Colon (tissue), 2 donors: ENCODE measurements around the gene ARL8B.
"Not testable (repeated sequence)": the region's sequence is repeated elsewhere in the genome, so short reads cannot be mapped to it uniquely, and the experiment has no call there.

ENCODE experiments used
- FAIRE-seq: peaks from 2 replicates; lab custom pipeline; 2012; peaks lifted over from hg19 to GRCh38; lab: Jason Lieb, UNC
- donor health status: control.
- donor health status: control.

ARL8B gene

DNA sequence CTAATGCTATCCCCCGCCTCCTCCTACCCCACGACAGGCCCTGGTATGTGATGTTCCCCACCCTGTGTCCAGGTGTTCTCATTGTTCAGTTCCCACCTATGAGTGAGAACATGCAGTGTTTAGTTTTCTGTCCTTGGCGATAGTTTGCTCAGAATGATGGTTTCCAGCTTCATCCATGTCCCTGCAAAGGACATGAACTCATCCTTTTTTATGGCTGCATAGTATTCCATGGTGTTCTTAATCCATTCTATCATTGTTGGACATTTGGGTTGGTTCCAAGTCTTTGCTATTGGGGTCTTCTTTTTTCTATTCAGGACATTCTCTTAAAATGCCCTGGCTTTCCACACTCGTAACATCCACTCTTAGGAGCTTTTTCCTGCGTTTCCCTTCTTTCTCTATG, 25.1 kb downstream of the ARL8B start:
- not testable (repeated sequence) for FAIRE-seq

DNA sequence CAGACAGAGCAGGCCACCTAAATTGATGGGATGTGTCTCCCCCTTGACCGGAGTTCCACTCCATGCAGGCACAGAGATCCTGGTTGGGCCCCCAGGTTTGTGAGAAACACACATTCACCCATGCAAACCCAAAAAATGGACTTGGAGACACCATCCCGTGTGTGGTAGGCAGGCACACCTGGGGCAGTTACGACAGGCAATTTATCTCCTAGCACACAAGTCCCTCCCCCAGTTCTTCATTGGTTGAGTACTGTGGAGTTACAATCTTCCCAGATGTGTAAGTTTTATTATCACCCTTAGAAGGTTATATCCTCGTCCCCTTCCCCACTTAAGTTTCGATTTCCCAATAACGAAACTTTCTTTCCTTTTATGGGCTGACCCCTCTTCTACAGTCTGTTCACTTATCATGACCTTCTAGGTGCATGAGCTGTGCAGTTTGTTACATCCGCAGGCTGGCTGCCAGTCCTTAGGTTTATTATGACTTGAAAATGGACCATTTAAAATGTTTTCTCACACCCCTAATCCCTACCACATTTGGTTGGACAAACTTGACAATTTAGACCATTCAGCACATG, 27.3 kb downstream of the ARL8B start:
- no peak for FAIRE-seq

DNA sequence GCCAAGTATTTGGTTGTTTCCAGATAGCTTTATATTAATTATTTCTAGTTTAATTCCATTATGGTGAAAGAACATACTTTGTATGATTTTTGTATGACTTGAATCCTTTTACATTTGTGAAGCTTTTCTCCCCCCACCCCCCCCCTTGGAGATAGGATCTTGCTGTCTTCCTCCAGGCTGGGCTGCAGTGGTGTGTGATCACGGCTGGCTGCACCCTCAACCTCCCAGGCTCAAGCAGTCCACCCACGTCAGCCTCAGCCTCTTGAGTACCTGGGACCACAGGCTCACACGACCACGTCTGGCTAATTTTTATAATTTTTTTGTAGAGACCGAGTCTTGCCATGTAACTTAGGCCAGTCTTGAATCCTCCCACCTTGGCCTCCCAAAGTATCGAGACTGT, 29.5 kb downstream of the ARL8B start:
- no peak for FAIRE-seq

DNA sequence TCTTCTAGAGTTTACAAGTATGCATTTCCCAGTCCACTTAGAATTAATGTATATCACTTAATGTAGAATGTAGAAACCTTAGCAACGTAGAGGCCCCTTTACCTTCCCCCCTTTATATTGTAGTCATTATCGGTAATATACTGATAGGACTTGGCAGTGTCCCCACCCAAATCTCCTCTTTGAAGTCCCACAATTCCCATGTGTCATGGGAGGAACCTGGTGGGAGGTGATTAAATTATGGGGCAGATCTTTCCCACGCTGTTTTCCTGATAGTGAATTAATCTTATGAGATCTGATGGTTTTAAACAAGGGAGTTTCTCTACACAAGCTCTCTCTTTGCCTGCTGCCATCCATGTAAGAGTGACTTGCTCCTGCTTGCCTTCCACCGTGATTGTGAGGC, 31.0 kb downstream of the ARL8B start:
- FAIRE-seq: no peak

DNA sequence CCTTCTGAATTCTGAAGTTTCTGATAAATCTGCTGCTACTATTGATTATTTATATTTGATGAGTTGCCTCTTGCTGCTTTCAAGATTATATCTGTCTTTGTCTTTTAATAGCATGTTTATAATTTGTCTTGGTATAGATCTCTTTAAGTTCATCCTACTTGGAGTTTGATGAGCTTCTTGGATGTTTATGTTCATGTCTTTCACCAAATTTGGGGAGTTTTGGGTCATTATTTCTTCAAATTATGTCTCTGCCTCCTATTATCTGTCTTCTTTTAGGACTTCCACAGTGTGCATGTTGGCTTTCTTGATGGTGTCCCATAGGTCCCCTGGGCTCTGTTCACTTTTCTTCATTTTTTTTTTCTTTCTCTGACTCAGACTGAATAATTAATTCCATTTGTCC, 33.1 kb downstream of the ARL8B start:
- no peak for FAIRE-seq

DNA sequence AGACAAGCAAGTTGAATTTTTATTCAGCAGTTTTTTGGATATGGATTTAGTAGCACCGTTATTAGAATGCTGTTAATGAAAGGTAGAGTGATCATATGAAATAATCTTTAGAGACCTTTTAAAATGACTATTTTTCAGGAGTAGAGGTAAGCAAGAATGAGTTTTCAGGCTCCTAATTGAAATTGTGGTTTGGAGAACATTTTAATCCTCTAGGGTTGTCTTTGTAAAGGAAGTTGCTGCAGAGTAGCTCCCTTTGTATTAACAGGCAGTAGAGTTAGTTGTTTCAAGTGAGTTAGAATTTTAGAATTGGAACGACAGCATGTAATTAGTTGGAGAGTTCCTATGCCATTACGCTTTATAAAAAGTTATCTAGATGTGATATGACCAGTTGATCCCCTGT, 38.2 kb downstream of the ARL8B start:
- FAIRE-seq: no peak

DNA sequence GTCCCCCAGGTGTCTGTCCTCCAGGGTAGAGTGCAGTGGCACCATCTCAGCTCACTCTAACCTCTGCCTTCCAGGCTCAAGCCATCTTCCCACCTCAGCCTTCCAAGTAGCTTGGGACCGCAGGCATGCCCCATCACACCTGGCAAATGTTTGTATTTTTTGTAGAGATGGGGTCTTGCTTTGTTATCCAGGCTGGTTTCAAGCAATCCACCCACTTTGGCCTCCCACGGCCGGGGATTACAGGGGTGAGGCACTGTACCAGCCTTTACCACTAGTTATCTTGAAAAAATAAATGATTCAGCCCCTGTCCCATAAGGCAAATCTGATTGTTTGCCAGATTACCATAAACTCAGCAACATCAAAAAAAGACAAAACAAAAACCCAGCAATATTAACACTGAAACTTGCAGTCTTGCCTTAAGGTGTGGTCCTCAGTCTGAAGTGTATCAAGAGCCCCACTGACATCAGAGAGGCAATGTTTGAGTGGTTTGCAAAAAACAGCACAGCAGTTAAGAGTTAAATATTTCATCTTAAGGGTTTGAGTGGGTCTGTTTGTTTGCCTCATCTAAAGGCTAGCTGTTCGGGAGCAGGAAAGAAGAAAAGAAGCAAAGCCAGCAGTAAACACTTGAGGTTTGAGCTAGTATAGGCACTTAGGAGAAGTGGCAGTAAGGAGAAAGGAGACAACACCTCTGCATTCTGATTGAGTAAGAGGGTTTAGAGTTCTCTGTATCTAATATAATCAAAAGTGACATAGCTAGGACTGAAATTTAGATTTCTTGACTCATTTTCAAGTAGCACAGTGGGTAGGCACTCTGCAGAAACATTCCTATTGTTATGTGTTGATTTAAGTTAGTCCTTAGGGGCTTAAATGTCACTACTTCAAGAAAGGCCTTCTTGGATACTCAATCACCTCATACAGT, 39.1 kb downstream of the ARL8B start:
- no peak for FAIRE-seq

DNA sequence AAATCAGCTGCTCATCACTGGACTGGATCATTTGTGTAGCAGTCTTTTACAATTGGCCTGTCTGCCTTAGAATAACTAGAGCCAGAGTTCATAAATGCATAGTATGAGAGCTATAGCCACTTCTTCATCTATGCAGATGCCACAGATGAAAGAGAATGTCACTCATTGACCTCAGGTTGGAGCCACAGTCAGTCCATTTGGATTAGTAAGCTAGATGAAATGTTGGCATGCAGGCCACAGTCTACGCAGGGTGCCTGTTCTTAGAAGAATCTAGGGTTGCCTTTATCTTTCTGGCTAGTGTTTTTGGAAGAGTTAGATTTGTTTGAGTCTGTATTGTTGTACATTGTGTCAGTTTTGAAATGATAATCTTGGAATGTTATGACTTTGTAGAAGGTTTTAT, 40.0 kb downstream of the ARL8B start:
- FAIRE-seq: no peak

DNA sequence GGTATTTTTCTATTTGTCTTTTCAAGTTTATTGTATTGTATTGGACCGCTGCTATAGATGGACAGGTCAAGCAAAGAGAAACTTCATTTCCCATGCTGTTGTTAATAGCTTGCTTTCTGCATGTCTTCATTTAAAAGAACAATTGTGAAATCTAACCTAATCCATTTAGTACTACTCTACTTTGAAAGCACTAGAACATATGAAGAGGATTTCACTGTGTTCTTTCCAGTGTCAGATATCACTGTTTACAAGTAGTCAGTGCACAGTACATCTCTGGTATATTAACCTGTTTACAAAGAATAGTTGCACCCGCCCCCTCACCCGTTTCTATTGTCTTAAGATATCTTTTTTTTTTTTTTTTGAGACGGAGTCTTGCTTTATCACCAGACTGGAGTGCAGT, 43.6 kb downstream of the ARL8B start:
- no peak for FAIRE-seq

DNA sequence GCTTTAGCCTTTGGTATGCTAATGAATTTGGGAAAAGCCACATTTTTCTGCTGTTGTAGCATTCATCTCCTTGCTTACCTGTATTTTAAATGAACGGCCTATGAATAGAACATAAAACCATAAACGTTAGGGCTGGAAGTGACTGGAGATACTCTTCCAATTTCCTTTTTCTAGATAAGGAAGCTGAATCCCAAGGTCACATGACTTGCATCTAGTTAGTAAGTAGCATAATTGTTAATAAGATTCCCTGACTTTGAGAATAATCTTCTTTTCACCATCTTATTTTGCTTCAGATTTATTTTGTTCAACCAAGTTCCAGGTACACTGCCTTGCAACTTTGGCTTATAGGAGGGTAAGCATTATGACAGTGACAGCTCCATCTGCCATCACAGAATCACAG, 44.8 kb downstream of the ARL8B start:
- FAIRE-seq: no peak

DNA sequence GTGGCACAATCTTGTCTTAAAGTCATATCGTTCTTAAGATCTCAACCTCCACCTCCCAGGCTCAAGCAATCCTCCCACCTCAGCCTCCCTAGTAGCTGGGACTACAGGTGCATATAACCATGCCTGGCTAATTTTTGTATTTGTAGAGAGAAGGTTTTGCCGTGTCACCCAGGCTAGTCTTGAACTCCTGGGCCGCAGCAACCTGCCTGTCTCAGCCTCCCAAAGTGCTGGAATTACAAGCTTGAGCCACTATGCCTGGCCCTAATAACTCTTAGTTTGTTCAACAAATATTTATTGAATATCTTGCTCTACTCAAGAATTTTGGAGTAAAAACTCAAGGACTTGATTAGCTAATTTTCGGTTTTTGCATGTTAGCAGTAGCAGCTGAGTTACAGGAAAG, 46.0 kb downstream of the ARL8B start:
- FAIRE-seq: no peak

DNA sequence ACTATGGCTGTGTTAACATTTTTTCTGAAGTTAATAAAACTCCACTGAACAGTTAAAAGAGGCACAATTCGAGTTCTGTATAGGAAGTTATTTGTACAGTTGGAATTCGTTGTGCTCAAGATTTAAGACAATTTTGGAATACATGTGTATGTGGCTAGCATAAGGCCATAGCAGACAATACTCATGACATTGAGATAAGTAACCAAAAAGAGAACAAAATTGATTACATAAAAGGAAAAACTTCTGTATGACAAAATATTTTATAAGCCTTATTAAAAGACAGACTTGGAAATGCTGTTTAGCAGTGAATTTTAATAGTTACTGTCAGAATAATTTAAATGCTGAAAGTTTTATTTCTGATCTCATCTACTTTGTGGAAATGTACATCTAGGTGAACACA, 47.7 kb downstream of the ARL8B start:
- FAIRE-seq: no peak

DNA sequence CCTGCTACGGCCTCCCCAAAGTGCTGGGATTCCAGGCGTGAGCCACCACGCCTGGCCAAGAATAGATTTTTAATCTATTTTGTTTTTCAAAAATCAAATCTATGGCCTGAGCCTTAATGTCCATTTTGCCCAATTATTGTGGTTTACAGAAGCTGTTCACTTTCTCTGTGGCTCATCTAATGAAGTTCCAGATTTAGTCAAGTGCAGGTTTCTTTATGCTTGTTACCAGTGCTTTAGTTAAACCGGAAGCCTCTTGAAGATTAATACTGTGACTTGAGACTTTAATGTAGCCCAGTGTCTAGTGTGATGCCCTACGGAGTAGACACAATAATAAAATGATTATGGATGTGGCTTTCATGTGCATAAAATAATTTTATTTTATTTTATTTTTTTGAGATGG, 48.9 kb downstream of the ARL8B start:
- no peak for FAIRE-seq

DNA sequence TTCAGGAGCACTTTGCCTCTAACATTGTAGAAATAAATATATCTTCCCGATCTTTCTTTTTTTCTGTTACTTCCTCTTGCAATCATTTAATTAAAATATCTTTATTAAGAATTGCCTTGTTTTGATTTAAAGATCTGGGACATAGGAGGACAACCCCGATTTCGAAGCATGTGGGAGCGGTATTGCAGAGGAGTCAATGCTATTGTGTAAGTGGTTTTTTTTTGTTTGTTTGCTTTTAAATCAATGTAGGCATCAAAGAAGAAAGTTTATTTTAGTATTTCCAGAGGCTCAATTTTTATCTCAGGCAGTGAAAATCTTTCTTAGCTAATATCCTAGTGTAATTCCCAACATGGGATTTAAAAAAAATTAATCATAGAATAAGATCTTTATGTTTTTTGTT, 49.9 kb downstream of the ARL8B start:
- FAIRE-seq: no peak

DNA sequence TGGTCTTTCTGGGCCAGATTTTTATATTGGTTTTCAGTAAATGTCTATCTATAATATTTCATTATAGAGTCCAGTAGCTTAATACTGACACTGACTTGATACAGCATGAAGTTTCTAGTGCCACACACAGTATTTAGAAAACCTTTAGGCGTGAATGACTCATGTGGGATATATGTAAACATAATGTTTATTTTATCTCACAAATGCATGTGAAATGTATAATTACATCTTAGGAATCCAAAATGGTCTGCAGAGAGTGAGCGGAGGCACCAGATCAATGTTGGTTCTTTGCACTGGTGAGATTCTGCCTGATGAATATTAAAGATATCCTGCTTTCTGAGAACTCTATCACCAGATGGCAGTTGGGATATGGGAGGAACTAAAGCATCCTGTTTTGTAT, 56.9 kb downstream of the ARL8B start:
- FAIRE-seq: not testable (repeated sequence)

DNA sequence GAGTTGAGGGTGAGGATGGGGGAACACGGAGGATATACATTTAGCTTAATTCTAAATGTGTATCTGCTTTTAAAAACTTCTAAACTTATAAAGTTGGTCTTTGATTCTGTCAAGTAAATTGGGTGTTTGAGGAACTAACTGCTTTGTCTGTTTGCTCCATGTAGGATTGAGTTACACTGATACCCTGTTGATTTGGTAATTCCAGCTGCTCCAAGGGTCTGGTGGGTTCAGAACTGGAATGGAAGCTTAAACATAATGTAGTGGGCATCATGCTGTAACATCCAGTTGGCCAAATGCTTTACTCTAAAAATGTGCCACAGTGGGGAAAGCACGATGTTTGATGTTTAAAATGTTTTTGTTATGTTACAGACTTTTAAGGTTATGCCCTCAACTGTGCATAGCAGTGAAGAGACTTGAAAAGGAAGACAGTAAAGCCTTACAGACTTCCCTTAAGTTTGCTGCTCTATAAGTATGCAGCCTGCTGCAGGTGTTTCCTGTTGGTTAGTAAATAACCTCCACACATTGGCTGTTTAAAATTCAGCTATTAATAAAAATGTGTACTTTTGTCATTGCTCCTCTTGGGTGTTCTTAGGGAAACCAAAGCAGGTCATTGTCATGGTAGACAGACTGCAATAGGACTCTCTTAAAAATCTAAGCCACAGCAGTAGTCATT, 59.5 kb downstream of the ARL8B start:
- FAIRE-seq: no peak

DNA sequence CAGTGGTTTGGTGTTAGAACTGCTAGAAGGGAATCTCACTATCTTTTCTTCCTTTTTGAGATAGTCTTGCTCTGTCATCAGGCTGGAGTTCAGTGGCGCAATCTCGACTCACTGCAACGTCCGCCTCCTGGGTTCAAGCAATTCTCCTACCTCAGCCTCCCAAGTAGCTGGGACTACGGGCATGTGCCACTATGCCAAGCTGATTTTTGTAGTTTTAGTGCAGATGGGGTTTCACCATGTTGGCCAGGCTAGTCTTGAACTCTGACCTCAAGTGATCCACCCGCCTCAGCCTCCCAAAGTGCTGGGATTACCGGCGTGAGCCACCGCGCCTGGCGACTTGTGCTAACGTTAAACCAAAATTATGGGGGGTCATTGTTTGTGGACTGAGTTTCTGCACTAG, 61.6 kb downstream of the ARL8B start:
- FAIRE-seq: not testable (repeated sequence)

DNA sequence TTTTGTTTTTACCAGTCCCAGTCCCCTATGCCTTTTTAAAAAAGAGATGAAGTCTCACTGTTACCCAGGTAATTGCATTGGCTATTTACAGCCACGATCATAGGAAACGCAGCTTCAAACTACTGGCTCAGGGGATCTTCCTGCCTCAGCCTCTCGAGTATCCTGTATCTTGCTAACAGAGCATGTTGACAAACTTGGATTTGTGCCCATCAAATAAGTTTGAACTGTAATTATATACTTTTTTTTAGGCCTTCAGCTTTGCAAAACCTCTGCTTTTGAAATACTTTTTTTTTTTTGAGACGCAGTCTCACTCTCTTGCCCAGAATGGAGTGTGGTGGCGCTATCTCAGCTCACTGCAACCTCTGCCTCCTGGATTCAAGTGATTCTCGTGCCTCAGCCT, 62.4 kb downstream of the ARL8B start:
- FAIRE-seq: no peak

DNA sequence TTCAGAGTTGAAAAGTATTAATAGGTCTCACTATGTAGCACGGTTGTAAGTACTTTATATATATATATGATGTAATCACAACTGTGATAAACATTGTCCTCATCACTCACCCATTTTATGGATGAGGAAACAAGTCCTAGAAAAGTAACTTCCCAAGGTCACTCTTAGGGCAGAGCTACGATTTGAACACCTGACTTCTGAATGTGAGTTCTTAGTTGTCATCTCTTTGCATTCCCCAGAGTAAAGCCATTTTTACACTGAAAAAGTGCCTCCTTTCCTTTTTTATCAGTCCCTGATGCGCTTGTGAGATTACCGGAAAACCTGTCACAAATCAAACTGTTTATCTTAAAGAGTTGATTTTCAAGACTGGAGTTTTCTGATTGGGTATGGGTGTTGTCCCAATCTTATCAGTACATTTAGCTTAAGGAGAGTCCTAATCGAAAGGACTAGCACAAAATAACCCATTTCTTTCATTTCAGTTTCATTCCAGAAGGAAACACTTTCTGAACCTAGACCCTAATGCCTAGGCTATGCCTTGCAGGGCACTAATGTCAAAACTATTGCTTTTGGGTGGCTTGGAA, 63.1 kb downstream of the ARL8B start:
- FAIRE-seq: no peak

DNA sequence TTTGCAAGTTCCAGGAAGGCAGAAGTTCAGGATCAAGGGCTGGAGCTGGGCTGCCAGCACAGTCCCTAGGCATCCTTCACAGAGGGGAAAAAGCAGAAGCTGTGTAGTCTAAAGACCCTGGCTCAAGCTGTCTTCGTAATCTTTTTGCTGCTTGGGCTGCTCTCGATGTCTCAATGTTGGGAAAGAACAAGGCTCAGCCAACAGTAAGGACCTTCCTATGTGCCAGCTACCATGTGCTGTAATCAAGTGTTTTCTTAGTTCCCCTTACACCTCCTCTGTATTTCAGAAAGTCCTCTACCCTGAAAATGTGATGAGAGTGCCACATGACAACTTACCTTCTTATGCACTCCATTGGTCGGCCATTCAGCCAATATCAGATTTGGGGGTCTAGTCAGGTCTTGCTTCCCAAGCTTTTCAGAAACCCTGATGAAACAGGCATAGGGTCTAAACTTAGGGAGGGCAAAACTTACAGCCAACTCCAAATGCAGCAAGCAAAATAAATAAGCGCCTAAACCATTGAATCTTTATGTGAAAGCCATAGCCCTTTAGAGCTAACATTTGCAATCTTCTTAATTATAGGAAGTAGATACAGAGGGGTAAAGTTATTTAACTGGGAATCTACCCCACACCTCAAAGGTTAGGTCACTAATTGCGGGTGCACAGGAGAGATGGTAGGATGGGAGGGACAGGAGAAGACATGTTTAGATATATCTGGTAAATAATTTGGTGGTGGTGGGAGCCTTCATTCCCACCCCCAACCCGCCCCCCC, 64.2 kb downstream of the ARL8B start:
- FAIRE-seq: no peak

DNA sequence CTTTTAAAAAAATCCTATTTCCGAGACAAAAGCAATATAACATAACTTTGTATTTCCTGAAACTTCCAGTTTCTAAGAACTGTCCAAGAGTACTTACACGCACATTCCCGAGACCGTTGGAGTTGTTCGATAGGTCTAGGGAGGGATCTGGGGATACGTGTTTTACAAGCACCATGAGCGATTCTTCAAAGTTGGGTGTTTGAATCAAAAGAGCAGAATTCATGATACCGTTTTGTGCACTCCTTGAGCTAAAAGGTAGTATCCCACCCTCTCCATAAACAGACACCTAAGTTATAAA, 64.7 kb downstream of the ARL8B start:
- FAIRE-seq: no peak

DNA sequence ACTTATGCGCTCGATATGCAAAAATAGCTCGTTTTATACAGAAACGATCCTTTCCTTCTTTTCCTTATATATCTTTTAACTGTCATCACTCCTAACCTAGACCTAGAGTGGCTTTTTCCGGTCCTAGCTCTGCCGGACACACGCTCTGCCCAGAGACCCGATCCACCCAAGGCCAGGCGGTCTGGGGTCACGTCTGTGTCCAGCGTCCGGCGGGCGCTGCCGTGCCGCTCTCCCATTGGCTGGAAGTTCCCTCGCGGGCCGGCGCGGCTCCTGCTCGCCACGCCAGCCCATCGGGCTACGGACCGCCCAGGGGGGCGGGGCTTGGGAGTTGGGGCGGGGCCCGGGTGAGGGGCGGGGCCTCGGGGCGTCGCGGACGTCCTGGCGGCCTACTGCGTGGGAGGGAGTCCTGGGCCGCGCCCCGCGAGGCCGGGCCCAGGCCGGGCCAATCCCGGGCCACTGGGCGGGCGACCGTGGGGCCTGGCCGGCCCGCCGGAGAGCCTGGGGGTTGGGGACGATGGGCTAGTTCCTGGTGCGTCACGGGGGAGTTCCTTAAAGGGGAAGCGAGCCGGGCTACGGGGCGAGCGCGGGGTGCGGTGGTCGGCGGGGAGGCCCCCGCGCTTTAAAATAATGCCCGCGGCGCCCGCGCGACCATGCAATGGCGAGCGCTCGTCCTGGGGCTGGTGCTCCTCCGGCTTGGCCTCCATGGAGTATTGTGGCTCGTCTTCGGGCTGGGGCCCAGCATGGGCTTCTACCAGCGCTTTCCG, 65.2 kb downstream of the ARL8B start, which contains the start of gene EDEM1:
Gene EDEM1, plus strand, starts transcription at position 552 of the 764 bp plus-strand sequence. Its CDS starts 99 bp downstream, at position 651.
- no peak for FAIRE-seq
